SKM-1 (cell line): ENCODE measurements around the gene RBBP8NL.

Experiments
- DNase-seq: peaks from one replicate; lab custom pipeline; 2025; ENCODE audit not compliant: unreplicated experiment; lab: John Stamatoyannopoulos, UW

RBBP8NL gene, protein sequence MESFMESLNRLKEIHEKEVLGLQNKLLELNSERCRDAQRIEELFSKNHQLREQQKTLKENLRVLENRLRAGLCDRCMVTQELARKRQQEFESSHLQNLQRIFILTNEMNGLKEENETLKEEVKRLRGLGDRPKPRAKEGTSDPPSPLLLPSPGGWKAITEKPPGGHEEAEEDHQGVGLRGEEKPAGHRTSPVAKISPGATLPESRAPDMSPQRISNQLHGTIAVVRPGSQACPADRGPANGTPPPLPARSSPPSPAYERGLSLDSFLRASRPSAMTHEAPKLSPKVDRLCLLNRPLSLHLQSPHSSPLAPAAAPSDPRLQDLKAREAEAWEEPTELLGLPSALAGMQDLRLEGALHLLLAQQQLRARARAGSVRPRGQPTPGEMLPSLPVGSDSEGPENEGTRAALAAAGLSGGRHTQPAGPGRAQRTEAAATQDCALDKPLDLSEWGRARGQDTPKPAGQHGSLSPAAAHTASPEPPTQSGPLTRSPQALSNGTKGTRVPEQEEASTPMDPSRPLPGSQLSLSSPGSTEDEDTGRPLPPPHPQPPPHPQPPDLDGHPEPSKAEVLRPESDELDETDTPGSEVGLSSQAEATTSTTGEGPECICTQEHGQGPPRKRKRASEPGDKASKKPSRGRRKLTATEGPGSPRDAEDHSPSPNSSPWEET

DNA sequence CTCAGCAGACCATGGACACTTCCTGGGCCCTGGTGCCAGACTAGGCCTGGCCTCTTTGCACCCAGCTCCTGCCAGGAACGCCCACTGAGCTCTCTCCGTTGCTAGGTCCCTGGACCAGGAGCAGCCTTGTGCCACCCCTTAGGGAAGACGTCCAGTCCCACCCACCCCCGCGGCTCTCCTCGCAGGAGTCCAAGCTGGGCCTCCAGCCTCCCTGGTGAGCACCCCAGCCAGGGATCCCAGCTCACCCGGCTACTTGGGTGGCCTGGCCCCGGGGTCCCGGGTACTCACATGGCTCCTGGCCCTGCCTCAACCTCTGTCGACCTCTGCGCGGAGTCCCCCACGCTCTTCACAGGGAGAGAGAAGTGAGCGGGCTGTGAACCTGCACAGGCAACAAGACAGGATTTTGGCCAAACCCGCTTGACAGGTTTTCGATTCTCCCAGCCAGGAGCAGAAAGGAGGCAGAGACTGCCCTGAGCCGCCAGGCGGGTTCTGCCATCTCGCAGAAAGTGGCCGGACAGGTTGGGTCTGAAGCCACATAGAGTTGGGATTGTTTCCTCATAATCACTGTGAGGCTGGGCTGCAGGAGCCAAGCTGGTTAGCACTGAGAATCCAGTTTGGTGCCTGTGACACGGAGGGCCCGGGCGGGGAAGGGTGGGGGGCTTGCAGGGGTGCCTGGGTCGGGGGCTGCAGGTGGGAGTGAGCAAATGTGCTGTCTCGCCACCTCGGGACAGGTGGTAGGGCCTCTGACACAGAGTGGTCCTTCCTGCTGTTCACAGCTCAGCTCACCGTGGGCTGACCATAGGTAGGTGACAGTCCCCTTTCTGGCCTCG lies at the start of gene RBBP8NL:
RBBP8NL (minus strand) TSS at position 368 of the 830 bp plus-strand sequence. CDS start 7,892 bp downstream, outside the sequence.
- DNase-seq = no peak

GRCh38 chr20:62476056-62476838 lies 48.9 kb upstream of the RBBP8NL start:
- DNase-seq = peak; percentile 37

DNA sequence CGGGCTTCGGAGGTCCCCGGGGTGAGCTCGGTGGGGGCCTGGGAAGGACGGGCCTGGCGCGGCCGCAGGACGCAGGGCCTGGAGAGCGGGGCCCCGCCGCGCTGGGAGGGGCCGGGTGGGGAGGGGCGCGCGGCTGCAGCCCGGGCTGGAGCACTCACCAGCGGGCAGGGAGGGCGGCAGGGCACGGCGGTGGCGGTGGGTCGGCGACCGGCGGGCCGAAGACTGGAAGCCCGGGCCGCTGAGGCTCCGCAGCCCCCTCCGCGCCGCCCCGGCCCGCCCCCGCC lies 48.4 kb upstream of the RBBP8NL start, which contains the start of gene GATA5:
GATA5 (minus strand) TSS at position 224 of the 284 bp plus-strand sequence. CDS start 474 bp downstream, outside the sequence.
- DNase-seq = no peak

- no peak for DNase-seq
Observed at GRCh38 chr20:62475027-62475771, 47.9 kb upstream of the RBBP8NL start.

- DNase-seq = no peak
Observed at GRCh38 chr20:62474604-62475026, 47.3 kb upstream of the RBBP8NL start.

DNA sequence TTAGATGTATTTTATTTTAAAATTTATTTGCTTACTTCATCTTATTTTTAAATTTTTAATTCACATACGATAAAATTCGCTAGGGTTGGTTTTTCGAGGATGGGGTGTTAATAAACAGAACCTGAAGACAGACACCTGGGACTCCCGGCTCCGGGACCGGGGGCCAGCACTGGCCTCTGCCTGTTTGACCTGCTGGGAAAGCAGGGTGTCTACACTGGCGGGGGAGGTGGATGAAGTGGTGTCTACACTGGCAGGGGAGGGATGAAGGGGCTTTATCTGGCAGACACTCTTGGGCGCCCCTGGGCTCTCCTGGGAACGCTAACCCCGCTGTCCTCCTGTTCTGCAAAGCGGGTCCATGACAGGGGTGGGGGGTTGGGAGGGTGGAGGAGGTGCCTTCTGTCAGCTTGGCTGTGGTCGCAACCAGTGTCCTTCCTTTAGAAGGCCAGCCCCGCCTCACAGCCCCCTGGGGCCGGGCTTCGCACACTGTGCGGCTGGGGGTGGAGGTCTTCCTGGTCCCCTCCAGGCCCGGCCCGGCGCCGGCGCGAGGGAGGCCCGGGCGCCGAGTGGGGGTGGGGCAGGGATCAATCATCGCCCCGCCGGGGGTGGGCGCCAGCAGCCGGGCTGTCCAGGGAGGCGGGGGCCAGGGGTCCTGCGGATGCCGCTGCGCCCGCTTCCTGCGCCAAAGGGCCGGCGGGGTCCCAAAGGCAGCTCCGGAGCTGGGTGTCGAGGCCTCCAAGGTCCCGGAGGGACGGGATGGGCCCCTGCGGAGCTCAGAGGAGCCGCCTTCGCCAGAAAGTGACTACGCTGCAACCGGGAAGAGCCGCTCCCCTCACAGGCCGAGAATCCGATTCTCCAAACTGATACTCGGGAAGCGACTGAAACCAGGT lies 46.6 kb upstream of the RBBP8NL start:
- no peak for DNase-seq

DNA sequence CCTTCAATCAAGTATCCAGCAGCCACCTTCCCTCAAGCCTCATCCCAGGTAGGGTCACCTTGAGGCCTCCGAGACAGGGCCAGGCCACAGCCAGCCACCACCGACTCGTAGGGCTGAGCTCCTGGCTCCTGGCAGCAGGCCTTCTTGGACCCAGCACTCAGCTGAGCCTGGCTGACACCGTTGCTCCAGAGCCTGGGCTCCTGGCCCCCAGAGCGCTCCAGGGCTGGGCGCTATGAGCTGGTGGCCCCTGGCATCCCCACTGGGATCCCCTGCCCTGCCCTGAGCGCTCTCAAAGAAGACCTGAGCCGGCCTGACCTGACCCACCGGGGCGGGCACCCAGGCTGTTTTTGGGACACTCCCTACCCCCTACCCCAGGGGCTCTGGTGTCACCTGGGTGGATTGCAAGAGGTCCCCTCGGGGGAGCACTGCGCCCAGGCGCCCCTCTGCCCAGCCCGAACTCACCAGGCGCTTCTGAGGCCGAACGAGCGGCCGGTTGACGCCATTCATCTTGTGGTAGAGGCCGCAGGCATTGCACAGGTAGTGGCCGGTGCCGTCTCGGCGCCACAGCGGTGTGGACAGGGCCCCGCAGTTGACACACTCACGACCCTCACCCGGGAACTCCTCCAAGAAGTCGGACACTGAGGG lies 45.7 kb upstream of the RBBP8NL start:
- no peak for DNase-seq

DNA sequence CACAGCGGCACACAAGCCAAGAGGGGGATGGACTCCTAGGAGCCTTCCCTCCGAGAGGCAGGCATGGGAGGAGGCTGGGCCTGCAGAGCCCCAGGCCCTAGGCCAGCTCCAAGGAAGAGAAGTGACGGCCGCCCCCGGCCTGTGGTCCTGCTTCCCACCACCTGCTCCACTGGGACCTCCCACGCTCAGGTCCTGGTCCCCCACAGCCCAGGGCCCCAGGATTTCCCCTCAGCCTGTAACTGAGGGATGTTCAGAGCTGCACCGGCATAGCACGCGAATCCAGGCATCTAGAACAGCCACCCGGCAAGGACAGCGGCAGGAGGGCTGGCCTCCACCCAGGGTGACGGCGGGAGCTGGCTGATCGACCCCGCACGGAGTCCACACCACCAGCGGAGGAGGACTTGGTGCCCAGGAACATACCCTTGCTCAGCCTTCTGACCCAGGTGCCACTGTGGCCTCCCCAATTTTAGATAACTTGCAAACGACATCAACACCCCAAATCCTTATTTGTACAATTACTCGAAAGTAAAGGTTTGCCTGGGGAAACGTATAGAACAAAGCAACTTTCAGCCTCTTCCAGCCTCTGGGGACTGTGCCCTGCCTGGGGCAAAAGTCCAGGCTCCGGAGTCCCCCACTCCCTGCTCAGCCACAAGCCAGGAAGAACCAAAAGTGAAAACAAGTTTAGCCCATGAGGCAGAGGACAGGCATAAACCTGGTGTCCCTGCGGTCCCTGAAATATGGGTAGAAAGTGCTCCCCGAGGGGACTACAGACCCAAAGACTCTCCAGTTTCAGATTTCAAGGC lies 45.0 kb upstream of the RBBP8NL start:
- DNase-seq = no peak

DNA sequence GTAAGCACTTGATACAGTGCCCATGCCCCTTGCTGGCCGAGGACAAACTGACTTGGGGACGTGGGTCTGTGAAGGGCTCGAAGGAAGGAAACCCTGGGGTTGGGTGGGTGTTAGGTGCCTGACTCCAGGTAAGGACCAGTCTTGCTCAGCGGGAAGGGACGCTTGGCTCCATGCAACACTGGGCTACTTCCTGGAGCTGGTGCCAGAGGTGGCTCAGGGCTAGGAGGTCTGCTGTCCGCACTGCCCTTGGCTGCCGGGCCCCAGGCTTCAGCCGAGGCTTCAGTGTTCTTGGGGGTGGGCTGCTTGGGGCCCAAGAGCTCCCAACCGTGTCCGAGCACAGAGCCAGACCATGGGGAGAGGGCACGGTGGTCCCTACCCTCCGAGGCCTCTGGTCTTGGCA lies 43.1 kb upstream of the RBBP8NL start:
- no peak for DNase-seq

GRCh38 chr20:62470001-62470400 lies 42.7 kb upstream of the RBBP8NL start:
- no peak for DNase-seq

DNA sequence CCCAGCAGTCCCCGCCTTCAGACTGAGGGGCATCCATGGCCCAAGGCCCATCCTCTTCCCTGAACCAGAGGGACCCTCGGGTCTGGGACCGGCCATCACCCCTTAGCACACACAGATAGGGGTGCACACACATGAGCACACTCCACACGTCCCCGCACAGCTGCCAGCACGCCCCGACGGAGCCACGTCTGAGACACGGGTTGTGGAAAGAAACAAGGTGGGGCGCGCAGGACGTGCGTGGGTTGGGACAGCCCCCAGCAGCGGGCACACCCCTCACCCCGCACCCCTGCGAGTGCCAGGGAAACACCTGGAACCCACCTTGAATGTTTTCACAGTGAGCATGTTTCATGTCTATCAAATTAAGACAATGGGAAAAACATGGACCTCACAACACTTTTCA lies 42.0 kb upstream of the RBBP8NL start:
- no peak for DNase-seq

DNA sequence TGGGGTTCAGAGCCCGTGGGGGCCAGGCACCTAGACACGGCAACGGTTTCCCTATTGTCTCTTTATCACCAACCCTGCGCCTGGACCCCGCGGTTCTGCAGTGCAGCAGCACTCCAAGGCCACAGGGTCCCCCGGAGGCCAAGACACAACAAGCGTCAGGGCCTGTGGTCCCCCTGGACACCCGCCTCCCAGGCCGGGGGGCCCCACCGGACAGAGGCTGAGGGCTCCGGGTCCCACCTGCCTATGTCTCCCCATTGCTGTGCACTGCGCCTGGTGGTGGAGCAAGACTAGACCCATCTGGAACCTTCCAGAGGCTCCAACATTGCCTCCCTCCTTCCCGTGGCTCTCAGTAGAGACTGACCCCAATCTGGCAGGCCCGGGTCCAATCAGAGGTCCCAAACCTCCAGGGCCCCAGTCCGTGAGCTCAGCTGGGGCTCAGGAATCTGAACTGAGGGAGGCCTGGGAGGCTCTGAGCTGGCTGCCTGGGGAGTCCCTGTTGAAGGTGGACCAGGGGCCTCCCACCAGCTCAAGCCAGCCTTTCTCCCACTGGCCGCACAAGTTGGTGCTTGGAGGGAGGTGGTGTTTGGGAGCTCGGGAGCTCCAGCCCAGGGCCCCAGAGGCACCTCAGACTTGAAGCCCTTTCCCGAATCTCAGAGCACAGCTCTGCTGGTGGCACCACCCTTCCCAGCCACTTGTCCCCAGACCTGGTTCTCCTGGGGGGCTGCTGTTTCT lies 39.6 kb upstream of the RBBP8NL start:
- DNase-seq = no peak

- no peak for DNase-seq
Observed at GRCh38 chr20:62466072-62466760, 38.9 kb upstream of the RBBP8NL start.

DNA sequence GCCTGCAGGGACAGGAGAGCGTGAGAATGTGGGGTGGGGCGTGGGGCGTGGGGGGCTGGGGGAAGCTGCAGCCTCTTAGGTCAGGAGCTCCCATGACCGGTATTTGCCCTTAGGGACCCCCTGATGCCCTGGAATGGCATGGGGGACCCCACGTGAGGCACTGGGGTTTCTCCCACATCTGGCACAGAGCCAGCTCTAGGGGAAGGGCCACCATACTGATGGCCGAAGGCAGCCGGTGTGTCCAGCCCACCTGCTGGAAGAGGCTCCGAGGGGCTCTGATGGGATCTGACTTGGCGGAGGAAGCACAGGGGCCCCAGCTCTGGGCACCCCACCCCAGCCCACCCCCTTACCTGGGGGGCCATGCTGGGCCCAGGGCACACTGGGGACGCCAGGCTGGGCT lies 37.7 kb upstream of the RBBP8NL start:
- DNase-seq = no peak

- DNase-seq = no peak
Observed at GRCh38 chr20:62464425-62464770, 37.1 kb upstream of the RBBP8NL start.

DNA sequence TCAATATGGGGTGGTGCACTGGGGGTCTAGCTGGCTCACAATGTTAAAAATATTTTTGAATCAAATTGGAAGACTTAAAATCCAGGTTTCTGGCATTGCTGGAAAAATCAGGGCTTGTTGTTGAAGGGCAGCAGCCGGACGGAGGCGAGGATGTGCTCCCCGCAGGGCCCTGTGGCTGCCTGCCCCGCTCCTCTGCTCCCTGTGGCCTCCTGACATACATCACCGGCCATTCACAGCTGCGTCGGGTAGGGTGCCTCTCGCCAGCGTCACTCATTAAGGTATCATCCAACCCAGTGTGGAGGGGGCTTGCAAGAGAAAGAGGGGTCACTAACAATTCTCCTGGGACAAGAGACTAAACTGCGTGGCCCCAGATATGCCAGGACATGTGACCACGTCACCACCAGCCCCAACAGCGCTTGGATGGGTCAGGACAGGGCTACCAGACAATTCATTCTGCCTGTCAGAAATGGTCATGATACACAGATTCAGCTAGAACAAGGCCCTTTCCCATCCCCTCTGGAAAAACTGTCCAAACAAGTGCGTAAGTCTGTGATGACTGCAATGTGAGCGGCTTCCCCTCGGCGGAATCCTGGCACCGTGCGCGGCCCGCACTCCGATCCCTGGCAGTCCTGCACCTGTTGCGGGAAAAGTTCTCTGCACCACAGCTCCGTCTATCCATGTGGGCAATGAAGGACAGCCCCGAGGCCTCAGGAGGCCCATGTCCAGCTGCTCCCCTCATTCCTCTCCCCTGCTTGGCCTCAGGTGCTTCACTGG lies 36.5 kb upstream of the RBBP8NL start:
- no peak for DNase-seq
